Endothelial cell of umbilical vein (primary cell): ENCODE data around the gene SLC38A6. TPM values are rescaled to one million over a fixed set of nuclear protein-coding genes. Genes with fewer than 3 reads are reported as not detected.

ENCODE experiments used
- BruUV-seq: library from RNA; stranded (reverse); fragments of 400-500 nt; replicated peaks from 2 replicates; lab custom pipeline; 2021; lab: Mats Ljungman, UMichigan
- CTCF ChIA-PET: fragments of 300-600, 350-600 bp; sonication (Branson Sonifier 250); formaldehyde crosslinking; loops from one replicate; lab custom pipeline; 2021; ENCODE audit warnings: antibody characterized with exemption, inconsistent platforms; lab: Charles Lee
- POLR2A ChIA-PET: fragments of 300-600, 350-600 bp; sonication (Branson Sonifier 250); formaldehyde crosslinking; loops from one replicate; lab custom pipeline; 2021; ENCODE audit warnings: antibody characterized with exemption, inconsistent platforms; lab: Charles Lee
- DNase-seq: peaks from one replicate; pipeline ENCODE4 v3.0.0-alpha.2; 2011; ENCODE audit warnings: low read depth, low spot score
- FAIRE-seq: peaks from 2 replicates; lab custom pipeline; 2011; peaks lifted over from hg19 to GRCh38; lab: Jason Lieb, UNC
- H2AFZ ChIP-seq: 2 replicates; pipeline ENCODE4 v1.6.0; 2012; ENCODE audit warnings: low read depth, low read length, control low read depth, inconsistent platforms
- H3K27ac ChIP-seq: 2 replicates; pipeline ENCODE4 v1.5.1; 2011; ENCODE audit warnings: low read depth, mild to moderate bottlenecking, control low read depth, low read length, moderate library complexity; ENCODE audit not compliant: insufficient read depth
- H3K27me3 ChIP-seq, 2 experiments: 2 replicates each; pipeline versions ENCODE4 v1.6.0 to v1.6.1; 2011; ENCODE audit warnings: low read length in 2 of 2, mixed read lengths in 1 of 2; ENCODE audit not compliant: control insufficient read depth in 2 of 2, insufficient read depth in 2 of 2
- H3K36me3 ChIP-seq, 2 experiments: 2 replicates in 1 of 2; 3 replicates in 1 of 2; pipeline ENCODE4 v1.5.1; 2011; ENCODE audit warnings: low read length in 2 of 2, mild to moderate bottlenecking in 1 of 2, moderate library complexity in 1 of 2; ENCODE audit not compliant: control insufficient read depth in 2 of 2, insufficient read depth in 2 of 2; ENCODE audit errors: extremely low read depth in 1 of 2
- H3K4me1 ChIP-seq: 3 replicates; pipeline ENCODE4 v1.5.1; 2011; ENCODE audit warnings: mild to moderate bottlenecking, low read length; ENCODE audit not compliant: control insufficient read depth, insufficient read depth; ENCODE audit errors: extremely low read depth
- H3K4me2 ChIP-seq: 2 replicates; pipeline ENCODE4 v1.6.1; 2011; ENCODE audit warnings: low read length, control low read depth, mixed read lengths; ENCODE audit not compliant: insufficient read depth
- H3K4me3 ChIP-seq, 3 experiments: fragments of 200-600 bp in 1 of 3; sonication (generic), shearing (Covaris generic) in 1 of 3; replicated peaks in 1 of 3; 2 replicates each; pipeline ENCODE4 v1.5.1; 2011 to 2016; ENCODE audit warnings: control low read depth in 3 of 3, low read length in 3 of 3, mild to moderate bottlenecking in 2 of 3, inconsistent platforms in 1 of 3, low read depth in 1 of 3, moderate library complexity in 1 of 3; ENCODE audit not compliant: insufficient read depth in 1 of 3
- H3K79me2 ChIP-seq: 2 replicates; pipeline ENCODE4 v1.6.0; 2012; ENCODE audit warnings: low read length, inconsistent platforms; ENCODE audit not compliant: control insufficient read depth, insufficient read depth
- H3K9ac ChIP-seq: replicated peaks from 2 replicates; pipeline ENCODE3; 2011; ENCODE audit warnings: low read length, control low read depth; ENCODE audit not compliant: insufficient read depth; ENCODE audit errors: extremely low read depth
- H3K9me1 ChIP-seq: replicated peaks from 3 replicates; pipeline ENCODE4 v1.6.0; 2011; ENCODE audit warnings: mild to moderate bottlenecking, low read length; ENCODE audit not compliant: control insufficient read depth, insufficient read depth; ENCODE audit errors: extremely low read depth
- H3K9me3 ChIP-seq: replicated peaks from 2 replicates; pipeline ENCODE4 v1.5.1; 2012; ENCODE audit warnings: low read length, inconsistent platforms; ENCODE audit not compliant: control insufficient read depth, insufficient read depth
- H4K20me1 ChIP-seq: replicated peaks from 2 replicates; pipeline ENCODE3; 2011; ENCODE audit warnings: mild to moderate bottlenecking, low read length; ENCODE audit not compliant: control insufficient read depth, insufficient read depth; ENCODE audit errors: extremely low read depth
- EZH2 ChIP-seq: IDR thresholded peaks from 2 replicates; pipeline ENCODE4 v1.6.1; 2012; ENCODE audit warnings: borderline replicate concordance, low read depth, mild to moderate bottlenecking, moderate library complexity, low read length, inconsistent platforms; ENCODE audit not compliant: severe bottlenecking
- FOS ChIP-seq: IDR thresholded peaks from 2 replicates; pipeline ENCODE4 v1.6.1; 2011; ENCODE audit warnings: mild to moderate bottlenecking, low read length, moderate library complexity, borderline replicate concordance; ENCODE audit not compliant: insufficient read depth
- GATA2 ChIP-seq: IDR thresholded peaks from 2 replicates; pipeline ENCODE4 v1.7.0; 2011; ENCODE audit warnings: low read depth, mild to moderate bottlenecking, moderate library complexity, mixed read lengths, low read length; ENCODE audit not compliant: insufficient read length, insufficient read depth
- JUN ChIP-seq: IDR thresholded peaks from 2 replicates; pipeline ENCODE4 v1.6.1; 2011; ENCODE audit warnings: borderline replicate concordance, low read depth; ENCODE audit not compliant: insufficient read length, insufficient read depth
- MYC ChIP-seq: IDR thresholded peaks from one replicate; pipeline ENCODE4 v1.6.1; 2011; ENCODE audit warnings: mild to moderate bottlenecking, low read depth, low read length
- POLR2A ChIP-seq: IDR thresholded peaks from 2 replicates; pipeline ENCODE4 v1.6.1; 2012; ENCODE audit warnings: low read depth, mild to moderate bottlenecking, control low read depth, low read length
- POLR2AphosphoS5 ChIP-seq: IDR thresholded peaks from 2 replicates; pipeline ENCODE4 v1.6.1; 2012; ENCODE audit warnings: low read depth, mild to moderate bottlenecking, control low read depth, low read length, moderate library complexity; ENCODE audit not compliant: insufficient read depth
- dilution Hi-C: fragments of 300-500 bp; cut with MboI; formaldehyde crosslinking; loops from one replicate; pipeline ENCODE4 v1.15.0; 2019; ENCODE audit warnings: low sequenced_read_pairs; ENCODE audit not compliant: extremely low pct_ligation_motif_present
- intact Hi-C: fragments of 100-400 bp; cut with micrococcal nuclease; formaldehyde crosslinking; loops from one replicate; pipeline ENCODE4 v1.10.0; 2022
- polyA plus RNA-seq, 4 experiments: library from polyadenylated mRNA; depleted of rRNA in 3 of 4; stranded (reverse) in 3 of 4; unstranded in 1 of 4; fragments of >200 nt; gene quantifications; 2 replicates each; pipeline versions ENCODE4 v1.2.1 to v1.2.3, GENCODE V29; 2011 to 2012; ENCODE audit warnings: missing spikeins in 1 of 4
- total RNA-seq: library from RNA; stranded (reverse); gene quantifications from 2 replicates; pipeline ENCODE4 v1.2.3, GENCODE V29; 2021
- TF ChIP-seq, protein P1 (sequence below): IDR thresholded peaks from 2 replicates; pipeline ENCODE4 v1.6.1; 2011; ENCODE audit not compliant: insufficient read depth, insufficient read length
- TF ChIP-seq, protein P2 (sequence below), 2 donors: IDR thresholded peaks; 1 replicate in 1 of 2; 2 replicates in 1 of 2; pipeline ENCODE4 v1.5.1; 2011; ENCODE audit warnings: low read length in 2 of 2, mild to moderate bottlenecking in 2 of 2, moderate library complexity in 2 of 2, control low read depth in 1 of 2, inconsistent platforms in 1 of 2, low read depth in 1 of 2; ENCODE audit not compliant: insufficient read depth in 1 of 2; ENCODE audit errors: extremely low read depth in 1 of 2

Gene SLC38A6
- total and polyA plus RNA-seq, 2 donors (not counting 3 experiments of a cell fraction or from before 2014, with no cell fraction given) = 17.3 to 24.6 TPM

DNA sequence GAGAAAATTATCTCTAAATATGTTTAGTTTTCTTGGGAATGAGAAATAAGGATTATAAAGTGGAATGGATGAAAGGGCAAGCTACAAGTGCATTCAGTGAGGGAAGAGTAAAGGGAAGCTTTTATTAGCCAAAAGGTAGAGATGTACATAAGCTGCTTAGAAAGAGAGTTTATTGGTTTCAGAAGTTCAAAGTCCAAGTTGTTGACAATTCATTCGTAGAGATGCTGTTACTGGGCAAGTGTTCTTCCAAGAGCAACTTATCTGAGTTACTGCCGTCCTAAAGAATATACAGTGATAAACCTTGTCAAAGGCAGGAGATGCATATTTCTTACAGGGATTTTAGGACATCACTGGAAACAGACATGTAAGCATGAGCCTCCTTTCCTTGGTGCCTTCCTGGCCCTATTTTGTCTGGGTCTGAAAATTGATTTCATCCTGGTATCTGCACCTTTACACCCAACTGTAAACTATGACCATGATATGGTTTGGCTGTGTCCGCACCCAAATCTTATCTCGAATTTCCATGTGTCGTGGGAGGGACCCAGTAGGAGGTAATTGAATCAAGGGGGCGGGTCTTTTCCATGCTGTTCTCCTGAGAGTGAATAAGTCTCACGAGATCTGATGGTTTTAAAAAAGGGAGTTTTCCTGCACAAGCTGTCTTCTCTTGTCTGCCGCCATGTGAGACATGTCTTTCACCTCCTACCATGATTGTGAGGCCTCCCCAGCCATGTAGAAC, 47.0 kb upstream of the SLC38A6 start:
- dilution Hi-C loops (no loop called here), intact Hi-C loops (loop anchor here (5.0 kb wide), 1 partner anchor 307 kb away; no protein-coding TSS in a partner anchor)
- Histone ChIP-seq H2AFZ (no peak overlapping the region), H3K9ac (no peak overlapping the region), H3K27ac (no peak overlapping the region), H3K4me3 (no peak overlapping the region), H3K4me2 (no peak overlapping the region), H4K20me1 (no peaks in the 10 kb centered on the region), H3K36me3 (no peaks in the 10 kb centered on the region), H3K9me1 (no peaks in the 10 kb centered on the region), H3K4me1 (no peaks in the 10 kb centered on the region), H3K79me2 (no peaks in the 10 kb centered on the region), H3K9me3 (no peaks in the 10 kb centered on the region), H3K27me3 (no peaks in the 10 kb centered on the region)
- POLR2A ChIA-PET = no interaction called here
- no peak for TF ChIP-seq MYC
- TF ChIP-seq JUN = no peak
- TF ChIP-seq, protein P1, sequence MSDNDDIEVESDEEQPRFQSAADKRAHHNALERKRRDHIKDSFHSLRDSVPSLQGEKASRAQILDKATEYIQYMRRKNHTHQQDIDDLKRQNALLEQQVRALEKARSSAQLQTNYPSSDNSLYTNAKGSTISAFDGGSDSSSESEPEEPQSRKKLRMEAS = no peak
- TF ChIP-seq POLR2A = no peak
- TF ChIP-seq GATA2 = no peak
- TF ChIP-seq POLR2AphosphoS5 = no peak
- TF ChIP-seq, protein P2, sequence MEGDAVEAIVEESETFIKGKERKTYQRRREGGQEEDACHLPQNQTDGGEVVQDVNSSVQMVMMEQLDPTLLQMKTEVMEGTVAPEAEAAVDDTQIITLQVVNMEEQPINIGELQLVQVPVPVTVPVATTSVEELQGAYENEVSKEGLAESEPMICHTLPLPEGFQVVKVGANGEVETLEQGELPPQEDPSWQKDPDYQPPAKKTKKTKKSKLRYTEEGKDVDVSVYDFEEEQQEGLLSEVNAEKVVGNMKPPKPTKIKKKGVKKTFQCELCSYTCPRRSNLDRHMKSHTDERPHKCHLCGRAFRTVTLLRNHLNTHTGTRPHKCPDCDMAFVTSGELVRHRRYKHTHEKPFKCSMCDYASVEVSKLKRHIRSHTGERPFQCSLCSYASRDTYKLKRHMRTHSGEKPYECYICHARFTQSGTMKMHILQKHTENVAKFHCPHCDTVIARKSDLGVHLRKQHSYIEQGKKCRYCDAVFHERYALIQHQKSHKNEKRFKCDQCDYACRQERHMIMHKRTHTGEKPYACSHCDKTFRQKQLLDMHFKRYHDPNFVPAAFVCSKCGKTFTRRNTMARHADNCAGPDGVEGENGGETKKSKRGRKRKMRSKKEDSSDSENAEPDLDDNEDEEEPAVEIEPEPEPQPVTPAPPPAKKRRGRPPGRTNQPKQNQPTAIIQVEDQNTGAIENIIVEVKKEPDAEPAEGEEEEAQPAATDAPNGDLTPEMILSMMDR (IDR thresholded peaks at IDR 0.05; ENCODE audit: extremely low read depth in 1 of 2, insufficient read depth in 1 of 2, low read depth in 1 of 2, low read length in 2 of 2) = no peak
- TF ChIP-seq EZH2 = no peak
- no peak for TF ChIP-seq FOS
- DNase-seq (no peak), FAIRE-seq (no peak)
- CTCF ChIA-PET = no interaction called here
- no TSS peak for BruUV-seq
